A549 treated with AZD2906 at 1 μM for 4 hours (cell line): ENCODE results near the gene S1PR3. TPM values are rescaled to one million over a fixed set of nuclear protein-coding genes. Genes with fewer than 3 reads are reported as not detected.

Source experiments
- total RNA-seq: library from RNA; stranded (reverse); fragments of 200-300 nt; extraction: Qiagen RNA extraction; gene quantifications from 5 replicates; pipeline ENCODE4 v1.2.3, GENCODE V29; 2022

S1PR3 gene
- total RNA-seq: 89.8 to 95.1 TPM (median 93.5 TPM) in 5 replicates

DNA sequence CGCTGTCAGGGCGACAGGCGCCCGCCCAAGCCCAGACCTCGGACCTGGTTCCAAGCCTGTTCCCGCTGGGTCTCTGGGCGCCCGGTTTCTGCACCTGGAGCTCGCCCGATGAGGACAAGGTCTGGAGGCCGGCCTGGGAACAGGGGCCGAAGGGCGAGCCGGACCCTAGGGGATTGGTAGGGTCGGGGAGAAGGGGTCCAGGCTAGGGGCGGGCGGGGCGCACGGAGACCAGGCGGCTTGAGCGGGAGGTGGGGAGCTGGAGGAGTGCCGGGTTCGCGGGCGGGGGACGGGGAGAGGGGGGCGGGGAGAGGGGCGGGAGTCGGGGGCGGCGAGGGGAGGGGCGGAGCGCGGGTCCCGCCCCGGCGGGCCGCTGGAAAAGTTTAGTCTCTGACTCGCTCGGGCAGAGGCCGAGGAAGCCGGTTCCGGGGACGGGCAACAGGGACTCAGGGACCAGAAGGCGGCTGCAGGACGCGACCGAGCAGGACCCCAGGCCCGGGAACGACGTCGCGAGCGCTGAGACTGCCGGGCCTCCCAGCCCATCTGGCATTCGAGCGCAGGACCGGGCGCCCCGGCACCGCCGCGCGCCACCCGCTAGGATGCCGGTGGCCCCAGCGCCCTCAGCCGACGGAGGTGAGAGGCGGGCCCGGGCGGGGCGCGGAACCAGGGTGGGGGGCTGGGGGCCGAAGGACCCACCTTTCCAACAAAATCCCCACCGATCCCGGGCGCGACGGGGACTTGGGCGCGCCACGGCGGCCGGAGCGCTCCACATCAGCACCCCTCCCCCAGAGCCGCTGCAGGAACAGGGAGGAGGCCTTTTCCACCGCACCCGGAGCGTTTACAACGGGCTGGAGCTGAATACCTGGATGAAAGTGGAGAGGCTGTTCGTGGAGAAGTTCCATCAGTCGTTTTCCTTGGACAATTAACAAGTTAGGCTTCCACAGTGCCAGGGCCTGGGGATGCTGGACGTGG lies at the start of gene S1PR3:
TSS of gene S1PR3 (plus strand) at position 403 of the 969 bp plus-strand sequence. CDS start 9,733 bp downstream, outside the sequence.

Other genes starting within 250 kb of the S1PR3 start
- 0.22 to 0.40 TPM (median 0.28 TPM) in 5 replicates for gene SHC3, start 187.3 kb downstream of the S1PR3 start, total RNA-seq